CD1c-positive myeloid dendritic cell (primary cell): ENCODE measurements around the gene GCLC.

Experiments used
- DNase-seq: peaks from one replicate; pipeline ENCODE4 v3.0.0-alpha.2; 2016; ENCODE audit errors: extremely low spot score

GCLC gene

DNA sequence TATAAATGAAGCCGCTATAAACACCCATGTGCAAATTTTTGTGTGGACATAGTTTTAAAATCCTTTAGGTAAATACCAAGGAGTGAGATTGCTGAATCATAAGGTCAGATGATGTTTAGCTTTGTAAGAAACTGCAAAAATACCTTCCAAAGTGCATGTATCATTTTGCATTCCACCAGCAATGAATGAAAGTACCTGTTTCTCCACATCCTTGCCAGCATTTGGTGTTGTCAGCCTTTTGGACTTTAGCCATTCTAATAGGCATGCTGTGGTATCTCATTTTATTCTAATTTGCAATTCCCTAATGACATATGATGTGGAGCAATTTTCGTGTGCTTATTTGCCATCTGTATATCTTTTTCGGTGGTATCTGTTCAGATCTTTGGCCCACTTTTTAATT is 93.7 kb downstream of the GCLC start:
- DNase-seq, result no peak

DNA sequence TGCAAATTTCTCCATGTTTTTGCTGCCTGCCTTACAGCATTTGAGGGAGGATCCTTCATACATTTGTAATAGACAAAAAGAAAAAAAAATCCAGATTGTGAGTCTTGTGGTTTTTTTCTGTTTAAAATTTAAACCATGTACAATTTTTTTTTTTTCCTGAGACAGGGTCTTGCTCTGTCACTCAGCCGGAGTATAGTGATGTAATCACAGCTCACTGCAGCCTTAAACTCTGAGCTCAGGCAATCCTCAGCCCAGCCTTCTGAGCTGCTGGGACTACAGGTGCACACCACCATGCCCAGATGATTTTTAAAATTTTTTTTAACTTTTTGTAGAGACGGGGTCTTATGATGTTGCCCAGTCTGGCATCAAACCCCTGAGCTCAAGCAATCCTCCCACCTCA is 97.0 kb downstream of the GCLC start:
- no peak for DNase-seq
